SH-SY5Y (cell line): ENCODE data around the gene CD226.

ENCODE experiments used
- GATA2 ChIP-seq: IDR thresholded peaks from 2 replicates; pipeline ENCODE4 v1.6.1; 2011; ENCODE audit warnings: mild to moderate bottlenecking, low read depth, low read length
- GATA3 ChIP-seq: IDR thresholded peaks from 2 replicates; pipeline ENCODE4 v1.6.1; 2011; ENCODE audit warnings: low read depth, mild to moderate bottlenecking, low read length, moderate library complexity

The CD226 gene

GRCh38 chr18:69874058-69874457 is 73.6 kb downstream of the CD226 start:
- no peak for TF ChIP-seq GATA3
- no peak for TF ChIP-seq GATA2

- TF ChIP-seq GATA2 (no peak), GATA3 (no peak)
Measured at GRCh38 chr18:69872661-69873060, 75.0 kb downstream of the CD226 start.

- TF ChIP-seq GATA3 (no peak), GATA2 (no peak)
Measured at GRCh38 chr18:69871363-69871762, 76.3 kb downstream of the CD226 start.

- no peak for TF ChIP-seq GATA2
- TF ChIP-seq GATA3 = no peak
Measured at GRCh38 chr18:69870736-69871135, 76.9 kb downstream of the CD226 start.

GRCh38 chr18:69866212-69866611 is 81.5 kb downstream of the CD226 start:
- TF ChIP-seq GATA3 (no peak), GATA2 (no peak)

DNA sequence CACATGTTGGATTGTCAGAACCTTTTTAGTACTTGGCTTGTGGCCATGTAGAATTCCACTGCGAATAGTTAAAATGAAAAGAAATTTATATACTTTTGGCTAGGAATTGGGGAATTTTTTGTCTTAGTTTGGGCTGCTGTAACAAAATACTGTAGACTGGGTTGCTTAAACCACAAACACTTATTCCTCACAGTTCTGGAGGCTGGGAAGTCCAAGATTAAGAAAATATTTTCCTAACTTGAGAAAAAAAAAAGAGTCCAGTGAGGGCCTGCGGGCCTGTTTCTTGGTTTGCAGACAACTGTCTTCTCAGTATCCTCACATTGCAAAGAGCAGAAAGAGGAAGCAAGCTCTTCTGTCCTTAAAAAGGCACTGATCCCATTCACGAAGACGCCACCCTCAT is 81.9 kb downstream of the CD226 start:
- TF ChIP-seq GATA2 (no peak), GATA3 (no peak)

DNA sequence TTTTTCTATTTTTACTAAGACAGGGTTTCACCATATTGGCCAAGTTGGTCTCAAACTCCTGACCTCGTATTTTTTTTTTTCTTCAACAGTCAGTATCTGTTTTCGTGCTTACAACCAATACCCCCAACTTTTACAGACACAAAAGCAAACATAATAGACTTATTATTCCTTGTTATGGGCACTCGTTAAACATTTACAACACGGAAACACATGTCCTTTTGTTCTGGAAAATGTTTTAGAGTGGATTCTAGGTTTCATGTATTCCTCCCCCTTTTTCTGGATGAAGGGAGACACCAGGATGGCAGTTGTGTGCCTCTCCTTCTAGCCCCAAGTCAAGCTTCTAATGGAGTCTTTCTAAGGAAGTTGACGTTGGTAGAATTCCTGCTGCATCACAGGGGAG is 88.8 kb downstream of the CD226 start:
- no peak for TF ChIP-seq GATA2
- no peak for TF ChIP-seq GATA3

- TF ChIP-seq GATA3 (no peak), GATA2 (no peak)
Measured at GRCh38 chr18:69854455-69854854, 93.2 kb downstream of the CD226 start.

DNA sequence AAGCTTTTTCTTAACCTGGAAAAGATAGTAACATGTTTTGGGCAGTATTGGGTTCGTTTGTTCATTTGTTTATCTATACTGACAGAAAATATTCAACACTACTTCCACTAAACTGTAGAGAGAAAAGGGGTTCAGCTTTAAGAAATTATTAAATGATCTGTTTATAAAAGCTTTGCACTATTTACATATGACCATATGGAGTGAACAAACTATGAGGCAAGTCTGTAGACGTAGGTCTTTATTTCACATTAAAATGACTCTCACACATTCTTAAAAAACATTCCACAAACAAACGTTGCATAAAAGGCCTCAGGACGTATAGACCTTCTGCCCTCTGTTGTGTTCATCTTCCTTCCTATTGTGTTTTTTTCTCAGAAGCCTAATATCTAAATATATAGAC is 94.6 kb downstream of the CD226 start:
- TF ChIP-seq GATA2 (no peak), GATA3 (no peak)

DNA sequence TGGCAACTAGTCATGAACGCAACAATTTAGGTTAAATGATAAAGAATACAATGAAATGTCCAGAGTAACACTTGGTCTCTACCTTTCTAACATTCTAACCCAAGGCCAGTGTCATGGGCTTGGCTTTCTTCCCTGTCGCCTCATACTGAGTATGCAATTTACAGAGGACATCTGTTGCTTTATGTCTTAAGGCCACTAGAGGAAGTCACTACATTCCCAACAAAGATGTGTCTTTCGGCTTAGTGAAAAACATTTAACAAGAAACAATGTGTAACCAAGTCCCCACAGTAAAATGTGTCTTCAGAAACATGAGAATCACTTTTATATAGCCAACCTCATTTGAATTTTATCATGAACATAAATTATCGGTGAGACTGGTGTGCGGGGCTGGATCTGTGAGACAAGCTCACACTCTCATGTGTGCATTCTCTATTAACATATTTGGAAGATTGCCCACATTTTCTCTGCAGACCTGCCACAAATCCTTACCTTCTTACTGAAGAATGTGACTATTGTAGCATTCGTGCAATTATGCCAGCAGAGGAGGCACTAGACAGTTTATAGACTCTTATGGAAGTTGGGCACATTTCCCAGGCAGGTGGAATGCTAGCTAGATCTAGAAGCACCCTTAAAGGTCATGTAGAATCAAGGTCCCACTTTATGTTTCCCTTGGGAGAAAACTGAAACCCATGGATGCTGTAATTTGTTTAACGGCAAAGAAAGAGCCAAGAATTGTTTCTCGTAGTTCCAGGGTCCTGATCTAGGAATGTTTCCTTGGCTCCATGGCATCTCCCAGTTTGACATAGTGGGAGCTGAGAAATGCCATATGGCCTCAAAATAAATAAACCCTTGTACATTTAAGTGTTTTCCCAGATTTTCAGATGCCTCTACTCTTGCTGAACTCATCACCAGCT is 101.8 kb downstream of the CD226 start:
- TF ChIP-seq GATA3 = no peak
- no peak for TF ChIP-seq GATA2

- TF ChIP-seq GATA2 (no peak), GATA3 (no peak)
Measured at GRCh38 chr18:69844656-69845055, 103.0 kb downstream of the CD226 start.

DNA sequence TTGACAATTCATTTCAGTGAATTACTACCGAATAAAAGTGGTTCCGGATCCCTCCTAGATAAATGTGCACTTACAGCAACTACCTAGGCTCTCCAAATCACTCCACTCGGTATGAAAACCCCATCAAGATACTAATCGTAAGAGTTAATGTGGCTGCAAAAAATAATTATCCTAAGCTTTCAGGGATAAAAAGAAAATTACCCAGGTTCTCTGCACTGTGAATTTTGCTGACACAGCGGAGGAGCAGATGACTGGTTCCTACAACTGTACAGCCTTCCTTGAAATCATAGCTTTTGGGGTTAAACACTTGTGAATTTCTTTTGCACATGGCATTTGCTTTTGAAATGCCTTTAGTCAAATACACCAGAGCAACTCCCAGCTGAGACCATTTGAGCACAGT is 104.7 kb downstream of the CD226 start:
- no peak for TF ChIP-seq GATA3
- no peak for TF ChIP-seq GATA2

DNA sequence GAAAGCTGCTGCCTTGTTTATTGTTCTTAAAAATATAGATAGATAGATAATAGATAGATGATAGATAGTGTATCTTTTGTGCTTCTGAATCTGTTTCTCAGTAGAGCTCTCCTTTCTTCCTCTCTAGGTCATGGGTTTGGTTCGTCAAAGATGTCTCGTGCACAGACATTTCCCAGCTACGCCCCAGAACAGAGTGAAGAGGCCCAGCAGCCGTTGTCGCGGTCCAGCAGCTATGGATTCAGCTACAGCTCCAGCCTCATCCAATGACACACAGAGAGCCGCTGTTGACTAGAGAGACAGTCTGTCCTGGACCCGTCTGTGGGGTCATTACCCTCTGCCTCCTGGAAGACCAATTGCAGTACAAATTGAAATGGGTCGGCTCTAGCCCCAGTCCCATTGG is 106.6 kb downstream of the CD226 start:
- TF ChIP-seq GATA3 (no peak), GATA2 (no peak)

GRCh38 chr18:69840445-69840844 is 107.2 kb downstream of the CD226 start:
- TF ChIP-seq GATA3 = no peak
- TF ChIP-seq GATA2 = no peak

DNA sequence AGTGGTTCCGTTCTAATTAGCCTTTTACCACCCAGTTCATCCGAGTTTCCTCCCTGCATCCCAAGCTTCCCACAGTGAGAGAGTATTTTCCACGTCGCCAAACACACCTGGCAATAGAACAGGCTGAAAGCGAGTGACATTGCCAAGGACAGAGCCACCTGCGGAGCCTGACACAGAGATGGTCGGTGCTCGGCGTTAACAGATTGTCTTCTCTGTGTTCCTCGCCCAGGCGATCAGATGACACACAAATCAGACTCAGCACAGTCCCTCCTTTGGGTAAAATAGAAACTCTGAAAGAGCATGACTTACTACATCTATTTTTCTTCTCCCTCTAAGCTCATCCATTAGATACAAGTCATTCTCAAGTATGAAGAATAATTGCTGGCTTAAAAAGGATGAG is 107.7 kb downstream of the CD226 start:
- TF ChIP-seq GATA2 (no peak), GATA3 (no peak)

DNA sequence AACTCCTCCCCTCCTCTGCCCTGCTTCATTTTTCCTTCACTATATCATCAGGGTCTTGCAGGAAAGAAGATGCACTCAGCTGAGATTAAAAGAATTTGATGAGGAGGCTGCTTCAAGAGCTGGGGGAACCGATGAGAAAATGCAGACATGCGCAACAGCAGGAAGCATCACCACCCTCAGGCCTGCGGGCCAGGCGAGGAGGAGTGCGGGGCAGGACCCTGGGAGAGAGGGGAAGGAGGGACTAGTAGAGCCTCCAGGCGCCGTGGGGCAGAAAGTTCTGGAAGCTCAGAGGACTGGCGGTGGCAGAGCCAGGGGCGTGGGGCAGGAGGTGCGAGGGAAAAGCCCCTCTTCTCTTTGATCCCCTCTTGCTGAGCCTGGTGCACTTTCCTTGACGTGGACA is 108.2 kb downstream of the CD226 start:
- TF ChIP-seq GATA3 (no peak), GATA2 (no peak)
